A549 (cell line): ENCODE measurements around the gene CFAP100.

Experiments used
- CTCF ChIP-seq: fragments of >200 bp; sonication (Bioruptor Twin); formaldehyde crosslinking; IDR thresholded peaks from 3 replicates; pipeline ENCODE4 v1.5.1; 2016
- POLR2A ChIP-seq: IDR thresholded peaks from 2 replicates; pipeline ENCODE4 v1.6.1; 2012; ENCODE audit warnings: mild to moderate bottlenecking, low read length
- RAD21 ChIP-seq, 2 experiments: fragments of >200 bp in 1 of 2; sonication (Bioruptor Twin) in 1 of 2; formaldehyde crosslinking in 1 of 2; IDR thresholded peaks in 1 of 2; conservative IDR thresholded peaks in 1 of 2; 2 replicates in 1 of 2; 3 replicates in 1 of 2; pipeline ENCODE4 v1.6.1; 2012 to 2018; ENCODE audit warnings: inconsistent platforms in 1 of 2
- USF2 ChIP-seq: fragments of 450-650 bp; IDR thresholded peaks from 2 replicates; pipeline ENCODE4 v1.6.1; 2014; ENCODE audit warnings: antibody characterized with exemption

GRCh38 chr3:126447456-126448106 lies 52.9 kb downstream of the CFAP100 start:
- TF ChIP-seq RAD21 (conservative IDR thresholded peaks at IDR 0.05 in 1 of 2, IDR thresholded peaks at IDR 0.05 in 1 of 2) (no peak), POLR2A (no peak), CTCF (no peak), USF2 (no peak)
